Duodenal mucosa (tissue), 2 donors: ENCODE measurements around the gene MED27.

Experiments
- H3K27ac ChIP-seq: one replicate; pipeline ENCODE4 v1.7.0; 2013; ENCODE audit warnings: low read depth, low read length
- H3K27me3 ChIP-seq, 2 donors: one replicate each; pipeline ENCODE4 v1.7.0; 2013; ENCODE audit warnings: low read length in 2 of 2, control low read depth in 1 of 2; ENCODE audit not compliant: insufficient read depth in 2 of 2, control insufficient read depth in 1 of 2
- H3K36me3 ChIP-seq, 2 donors: one replicate each; pipeline ENCODE4 v1.7.0; 2013; ENCODE audit warnings: low read length in 2 of 2, control low read depth in 1 of 2; ENCODE audit not compliant: insufficient read depth in 2 of 2, control insufficient read depth in 1 of 2
- H3K4me1 ChIP-seq, 2 donors: one replicate each; pipeline ENCODE4 v1.7.0; 2013; ENCODE audit warnings: low read length in 2 of 2, control low read depth in 1 of 2; ENCODE audit not compliant: insufficient read depth in 2 of 2, control insufficient read depth in 1 of 2
- H3K4me3 ChIP-seq, 2 donors: one replicate each; pipeline ENCODE4 v1.7.0; 2013; ENCODE audit warnings: low read length in 2 of 2, low read depth in 1 of 2
- H3K9ac ChIP-seq, 2 donors: one replicate each; pipeline ENCODE4 v1.7.0; 2013; ENCODE audit warnings: low read length in 2 of 2, low read depth in 1 of 2
- H3K9me3 ChIP-seq, 2 donors: one replicate each; pipeline ENCODE4 v1.7.0; 2013; ENCODE audit warnings: low read length in 2 of 2, control low read depth in 1 of 2; ENCODE audit not compliant: control insufficient read depth in 1 of 2

Gene MED27

DNA sequence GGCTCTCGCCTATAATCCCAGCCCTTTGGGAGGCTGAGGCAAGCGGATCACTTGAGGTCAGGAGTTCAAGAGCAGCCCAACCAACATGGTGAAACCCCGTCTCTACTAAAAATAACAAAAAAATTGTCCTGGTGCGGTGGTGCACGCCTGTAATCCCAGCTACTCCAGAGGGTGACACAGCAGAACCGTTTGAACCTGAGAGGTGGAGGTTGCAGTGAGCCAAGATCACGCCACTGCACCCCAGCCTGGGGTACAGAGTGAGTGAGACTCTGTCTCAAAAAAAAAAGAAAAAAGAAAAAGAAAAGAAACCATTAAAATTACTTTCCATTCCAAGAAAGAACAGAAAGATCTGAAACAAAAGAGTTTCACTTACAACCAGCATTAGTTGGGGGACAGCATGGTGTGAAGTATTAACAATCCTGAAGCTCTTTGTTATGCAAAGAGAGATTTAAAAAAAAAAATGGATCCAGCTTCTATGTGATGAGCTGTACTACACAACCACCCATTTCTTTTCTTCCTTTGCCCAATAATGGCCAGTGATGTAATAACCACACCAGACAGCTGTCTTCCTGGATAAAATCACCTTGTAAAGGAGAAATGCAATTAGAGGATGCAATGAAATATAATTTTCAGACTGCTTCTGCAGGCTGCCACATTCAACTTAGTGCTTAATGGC is 76.9 kb downstream of the MED27 start:
- no peak overlapping the region for H3K9ac ChIP-seq
- peaks cover 0 to 6% of the 10 kb centered on the region in 2 donors for H3K4me1 ChIP-seq
- no peaks in the 10 kb centered on the region for H3K36me3 ChIP-seq
- no peak overlapping the region for H3K27ac ChIP-seq
- no peaks in the 10 kb centered on the region for H3K27me3 ChIP-seq
- no peaks in the 10 kb centered on the region for H3K9me3 ChIP-seq
- no peak overlapping the region for H3K4me3 ChIP-seq

DNA sequence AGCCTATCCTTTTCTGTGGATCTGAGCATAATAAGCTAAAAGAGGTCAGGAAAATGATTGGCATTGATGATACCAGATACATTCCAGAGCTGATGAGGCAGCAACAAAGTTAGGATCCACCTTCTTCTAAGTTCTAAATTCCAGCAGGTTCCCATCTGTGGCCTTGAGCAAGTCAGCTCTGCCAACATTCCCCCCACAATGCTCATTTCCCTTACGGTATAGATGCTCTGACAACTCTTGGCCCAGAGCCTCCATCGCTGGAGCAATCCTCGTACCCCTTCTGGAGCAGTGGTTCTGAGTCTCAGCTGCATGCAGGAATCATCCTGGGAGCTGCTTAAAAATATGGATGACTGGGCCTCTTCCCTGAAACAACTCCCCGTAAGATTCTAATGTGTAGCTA is 78.1 kb downstream of the MED27 start:
- Histone ChIP-seq H3K4me3 (no peak overlapping the region), H3K36me3 (no peaks in the 10 kb centered on the region), H3K9ac (no peak overlapping the region), H3K4me1 (peaks cover 8 to 14% of the 10 kb centered on the region in 2 donors), H3K27ac (no peak overlapping the region), H3K9me3 (no peaks in the 10 kb centered on the region), H3K27me3 (no peaks in the 10 kb centered on the region)

GRCh38 chr9:132000659-132001058 is 79.0 kb downstream of the MED27 start:
- H3K9me3 ChIP-seq, result no peaks in the 10 kb centered on the region
- peaks cover 0 to 3% of the 10 kb centered on the region in 2 donors for H3K36me3 ChIP-seq
- no peak overlapping the region for H3K9ac ChIP-seq
- H3K27ac ChIP-seq, result no peak overlapping the region
- H3K27me3 ChIP-seq, result no peaks in the 10 kb centered on the region
- peaks cover 8 to 14% of the 10 kb centered on the region in 2 donors for H3K4me1 ChIP-seq
- no peak overlapping the region for H3K4me3 ChIP-seq

GRCh38 chr9:131999692-132000551 is 79.7 kb downstream of the MED27 start:
- no peaks in the 10 kb centered on the region for H3K27me3 ChIP-seq
- H3K36me3 ChIP-seq, result peaks cover 0 to 3% of the 10 kb centered on the region in 2 donors
- peaks cover 8 to 14% of the 10 kb centered on the region in 2 donors for H3K4me1 ChIP-seq
- no peak overlapping the region for H3K27ac ChIP-seq
- H3K9ac ChIP-seq, result no peak overlapping the region
- no peak overlapping the region for H3K4me3 ChIP-seq
- H3K9me3 ChIP-seq, result no peaks in the 10 kb centered on the region

GRCh38 chr9:131997779-131998178 is 81.9 kb downstream of the MED27 start:
- Histone ChIP-seq H3K36me3 (peaks cover 0 to 3% of the 10 kb centered on the region in 2 donors), H3K4me3 (peak overlapping the region in 1 of 2 donors; percentile 27), H3K4me1 (peaks cover 8 to 14% of the 10 kb centered on the region in 2 donors), H3K27me3 (no peaks in the 10 kb centered on the region), H3K27ac (no peak overlapping the region), H3K9me3 (no peaks in the 10 kb centered on the region), H3K9ac (no peak overlapping the region)

- H3K4me3 ChIP-seq, result no peak overlapping the region
- H3K9ac ChIP-seq, result no peak overlapping the region
- H3K4me1 ChIP-seq, result peaks cover 8 to 14% of the 10 kb centered on the region in 2 donors
- H3K9me3 ChIP-seq, result no peaks in the 10 kb centered on the region
- no peak overlapping the region for H3K27ac ChIP-seq
- H3K36me3 ChIP-seq, result peaks cover 0 to 3% of the 10 kb centered on the region in 2 donors
- no peaks in the 10 kb centered on the region for H3K27me3 ChIP-seq
These were observed 82.6 kb downstream of the MED27 start for GRCh38 chr9:131997076-131997475.

DNA sequence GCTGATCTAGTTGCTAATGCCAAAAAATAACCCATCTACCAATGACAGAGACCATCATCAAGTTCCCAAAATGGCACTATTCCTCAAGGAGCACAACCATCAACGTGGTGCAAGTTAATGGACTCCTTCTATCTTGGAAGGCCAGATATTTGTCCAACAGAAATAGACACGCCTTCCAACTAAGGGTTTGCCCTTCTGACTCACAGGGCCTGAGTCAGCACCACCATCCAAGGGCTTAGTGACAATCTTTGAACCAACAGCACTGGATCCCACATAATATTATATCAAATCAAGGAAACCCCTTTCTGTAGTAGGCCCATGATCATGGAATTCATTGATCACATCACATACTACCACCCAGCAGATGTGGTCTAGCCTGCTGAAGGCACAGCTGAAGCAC is 84.3 kb downstream of the MED27 start:
- no peak overlapping the region for H3K9ac ChIP-seq
- H3K36me3 ChIP-seq, result peaks cover 0 to 3% of the 10 kb centered on the region in 2 donors
- no peaks in the 10 kb centered on the region for H3K9me3 ChIP-seq
- H3K4me3 ChIP-seq, result no peak overlapping the region
- no peak overlapping the region for H3K27ac ChIP-seq
- H3K27me3 ChIP-seq, result no peaks in the 10 kb centered on the region
- peaks cover 8 to 14% of the 10 kb centered on the region in 2 donors for H3K4me1 ChIP-seq

- peaks cover 8 to 14% of the 10 kb centered on the region in 2 donors for H3K4me1 ChIP-seq
- no peaks in the 10 kb centered on the region for H3K9me3 ChIP-seq
- no peaks in the 10 kb centered on the region for H3K27me3 ChIP-seq
- peaks cover 0 to 3% of the 10 kb centered on the region in 2 donors for H3K36me3 ChIP-seq
- H3K4me3 ChIP-seq, result no peak overlapping the region
- H3K27ac ChIP-seq, result no peak overlapping the region
- no peak overlapping the region for H3K9ac ChIP-seq
These were observed 85.1 kb downstream of the MED27 start for GRCh38 chr9:131994364-131995125.

DNA sequence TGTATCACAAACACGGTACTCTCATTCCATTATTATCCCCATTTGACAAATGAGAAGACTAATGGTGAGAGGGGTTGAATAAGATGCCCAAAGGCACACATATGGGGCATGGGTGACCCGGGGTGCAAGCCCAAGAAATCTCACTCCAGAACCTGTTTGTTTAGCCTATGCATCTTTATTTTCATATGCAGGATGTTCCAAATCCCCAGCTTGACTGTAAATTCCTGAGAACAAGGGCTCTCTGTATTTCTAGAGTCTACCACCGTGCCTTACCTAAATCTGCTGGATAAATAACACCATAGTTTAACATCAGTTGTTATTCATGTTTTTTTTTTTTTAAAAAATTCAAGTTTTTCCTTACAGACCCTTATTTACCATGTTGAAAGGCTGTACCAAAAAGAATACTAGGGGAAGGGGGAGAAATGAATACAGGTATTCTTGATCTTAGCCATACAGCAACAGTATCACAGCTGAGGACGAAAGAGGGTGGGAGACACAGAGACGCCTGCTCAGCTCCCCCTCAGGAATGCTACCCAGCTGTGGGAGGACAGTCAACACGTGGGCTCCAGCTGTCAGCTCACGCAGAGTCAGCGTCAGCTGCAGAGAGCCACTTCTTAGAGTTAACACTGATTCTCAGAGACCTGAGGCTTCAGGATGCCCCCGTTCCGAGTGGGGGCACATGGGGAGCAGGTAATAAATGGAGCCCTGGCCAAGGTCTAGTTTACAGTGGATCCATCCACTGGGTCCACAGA is 86.6 kb downstream of the MED27 start:
- Histone ChIP-seq H3K9me3 (no peaks in the 10 kb centered on the region), H3K27me3 (no peaks in the 10 kb centered on the region), H3K36me3 (peaks cover 0 to 3% of the 10 kb centered on the region in 2 donors), H3K4me1 (peaks cover 8 to 11% of the 10 kb centered on the region in 2 donors), H3K4me3 (no peak overlapping the region), H3K27ac (no peak overlapping the region), H3K9ac (no peak overlapping the region)
